ENCODE data around the gene MCOLN1. TPM values are rescaled to one million over a fixed set of nuclear protein-coding genes. Genes with fewer than 3 reads are reported as not detected.
A peak's percentile ranks its signal among the peaks of the same experiment; 100 is the strongest.

The MCOLN1 gene
- total and polyA plus RNA-seq, 2 of the 4 experiments (the other 2 are of a cell fraction), result 3.4 to 19.6 TPM

DNA sequence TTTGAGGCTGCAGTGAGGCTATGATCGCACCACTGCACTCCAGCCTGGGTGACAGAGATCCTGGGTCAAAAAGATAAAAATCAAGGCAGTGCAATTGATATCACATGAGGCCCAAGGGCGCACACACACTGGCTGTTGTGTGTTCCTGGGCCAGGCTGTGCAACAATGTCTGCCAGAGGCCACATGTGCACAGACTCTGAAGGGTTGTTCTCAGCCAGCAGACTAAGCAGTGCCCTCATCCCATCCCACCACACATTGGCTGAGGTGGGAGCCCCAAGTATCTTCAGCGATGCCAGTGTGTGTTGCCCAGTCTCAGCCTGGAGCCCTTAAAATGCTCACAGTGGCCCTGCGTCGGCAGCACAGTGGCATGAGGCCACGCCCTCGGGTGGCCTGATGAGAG, 46.2 kb upstream of the MCOLN1 start:
- H2AK5ac ChIP-seq (ENCODE audit: low read depth, low read length), result no peak overlapping the region
- H3K27me3 ChIP-seq (ENCODE audit: control insufficient read depth, insufficient read depth, low read length), result no peaks in the 10 kb centered on the region
- H2BK15ac ChIP-seq (ENCODE audit: low read depth, low read length), result no peak overlapping the region
- no peak overlapping the region for H3K18ac ChIP-seq (ENCODE audit: low read depth, low read length)
- no peaks in the 10 kb centered on the region for H4K20me1 ChIP-seq (ENCODE audit: insufficient read depth, low read length)
- H3K27ac ChIP-seq (ENCODE audit: insufficient read depth, low read length), result no peak overlapping the region
- in situ Hi-C loops (cut with MboI; ENCODE audit: low sequenced_read_pairs), result no loop called here
- no TSS peak for BruUV-seq (replicated peaks)
- no peaks in the 10 kb centered on the region for H3K9me3 ChIP-seq (ENCODE audit: control insufficient read depth, insufficient read depth, low read length)
- H3K36me3 ChIP-seq (ENCODE audit: control insufficient read depth, insufficient read depth, low read length), result peaks cover 10% of the 10 kb centered on the region; the same call in 1 of the 2 replicates
- H2AK9ac ChIP-seq (replicated peaks; ENCODE audit: low read depth, low read length, poor library complexity), result no peak overlapping the region
- dilution Hi-C loops (cut with HindIII; ENCODE audit: low sequenced_read_pairs, unreplicated experiment), result no loop called here
- peaks cover 2% of the 10 kb centered on the region; the same call in 1 of the 2 replicates for H3K4me1 ChIP-seq (ENCODE audit: control insufficient read depth, insufficient read depth, low read length)
- no peak for DNase-seq
- no peaks in the 10 kb centered on the region for H3K9me1 ChIP-seq (ENCODE audit: insufficient read depth, low read length)
- no peak overlapping the region for H4K91ac ChIP-seq (ENCODE audit: insufficient read depth, low read depth, low read length)
- no peak overlapping the region for H4K5ac ChIP-seq (ENCODE audit: low read depth, low read length)
- POLR2A ChIA-PET (ENCODE audit: unreplicated experiment), result no interaction called here
- H4K8ac ChIP-seq (ENCODE audit: low read depth in 2 of 2, low read length in 2 of 2), result no peak overlapping the region
- H3K4me2 ChIP-seq (ENCODE audit: low read depth, low read length), result no peak overlapping the region
- no peaks in the 10 kb centered on the region for H3K79me1 ChIP-seq (ENCODE audit: low read depth in 1 of 2, low read length in 2 of 2)
- no peak overlapping the region for H3K23ac ChIP-seq (ENCODE audit: low read depth, low read length)
- no peak overlapping the region for H3K4me3 ChIP-seq (ENCODE audit: insufficient read depth, low read depth, low read length)
- WGBS, 2 experiments (ENCODE audit: extremely low coverage in 2 of 2, insufficient read length in 1 of 2), result no CpG with 5 or more reads among the region's 7 CpGs
- H2BK20ac ChIP-seq (ENCODE audit: low read depth, low read length), result no peak overlapping the region
- no peak for ATAC-seq (ENCODE audit: low read depth)
- no peak overlapping the region for H3K4ac ChIP-seq (ENCODE audit: low read depth, low read length)
- H3K9ac ChIP-seq (ENCODE audit: low read depth, low read length), result no peak overlapping the region
- CTCF ChIA-PET, result no interaction called here
- TF ChIP-seq RCOR1 (IDR thresholded peaks at IDR 0.05; ENCODE audit: insufficient replicate concordance, low read length) (no peak), SMC3 (IDR thresholded peaks at IDR 0.05; ENCODE audit: low read depth, low read length) (no peak), MXI1 (IDR thresholded peaks at IDR 0.05; ENCODE audit: borderline replicate concordance, low read depth, low read length) (no peak), FOS (IDR thresholded peaks at IDR 0.05; ENCODE audit: low read depth, low read length) (no peak), NFE2L2 (IDR thresholded peaks at IDR 0.05; ENCODE audit: low read depth, low read length) (no peak), BHLHE40 (IDR thresholded peaks at IDR 0.05; ENCODE audit: low read depth, low read length) (no peak), POLR2A (IDR thresholded peaks at IDR 0.05; ENCODE audit: low read depth, low read length) (no peak), CEBPB (IDR thresholded peaks at IDR 0.05; ENCODE audit: low read depth, low read length) (no peak), RFX5 (IDR thresholded peaks at IDR 0.05; ENCODE audit: low read depth, low read length) (no peak), MAZ (IDR thresholded peaks at IDR 0.05; ENCODE audit: borderline replicate concordance, low read depth, low read length) (no peak), MAFK (IDR thresholded peaks at IDR 0.05; ENCODE audit: low read depth, low read length) (no peak), RAD21 (IDR thresholded peaks at IDR 0.05; ENCODE audit: low read length) (no peak)
- TF ChIP-seq, protein P1, sequence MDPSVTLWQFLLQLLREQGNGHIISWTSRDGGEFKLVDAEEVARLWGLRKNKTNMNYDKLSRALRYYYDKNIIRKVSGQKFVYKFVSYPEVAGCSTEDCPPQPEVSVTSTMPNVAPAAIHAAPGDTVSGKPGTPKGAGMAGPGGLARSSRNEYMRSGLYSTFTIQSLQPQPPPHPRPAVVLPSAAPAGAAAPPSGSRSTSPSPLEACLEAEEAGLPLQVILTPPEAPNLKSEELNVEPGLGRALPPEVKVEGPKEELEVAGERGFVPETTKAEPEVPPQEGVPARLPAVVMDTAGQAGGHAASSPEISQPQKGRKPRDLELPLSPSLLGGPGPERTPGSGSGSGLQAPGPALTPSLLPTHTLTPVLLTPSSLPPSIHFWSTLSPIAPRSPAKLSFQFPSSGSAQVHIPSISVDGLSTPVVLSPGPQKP (IDR thresholded peaks at IDR 0.05; ENCODE audit: borderline replicate concordance, low read depth, low read length), result no peak
- TF ChIP-seq, protein P2, sequence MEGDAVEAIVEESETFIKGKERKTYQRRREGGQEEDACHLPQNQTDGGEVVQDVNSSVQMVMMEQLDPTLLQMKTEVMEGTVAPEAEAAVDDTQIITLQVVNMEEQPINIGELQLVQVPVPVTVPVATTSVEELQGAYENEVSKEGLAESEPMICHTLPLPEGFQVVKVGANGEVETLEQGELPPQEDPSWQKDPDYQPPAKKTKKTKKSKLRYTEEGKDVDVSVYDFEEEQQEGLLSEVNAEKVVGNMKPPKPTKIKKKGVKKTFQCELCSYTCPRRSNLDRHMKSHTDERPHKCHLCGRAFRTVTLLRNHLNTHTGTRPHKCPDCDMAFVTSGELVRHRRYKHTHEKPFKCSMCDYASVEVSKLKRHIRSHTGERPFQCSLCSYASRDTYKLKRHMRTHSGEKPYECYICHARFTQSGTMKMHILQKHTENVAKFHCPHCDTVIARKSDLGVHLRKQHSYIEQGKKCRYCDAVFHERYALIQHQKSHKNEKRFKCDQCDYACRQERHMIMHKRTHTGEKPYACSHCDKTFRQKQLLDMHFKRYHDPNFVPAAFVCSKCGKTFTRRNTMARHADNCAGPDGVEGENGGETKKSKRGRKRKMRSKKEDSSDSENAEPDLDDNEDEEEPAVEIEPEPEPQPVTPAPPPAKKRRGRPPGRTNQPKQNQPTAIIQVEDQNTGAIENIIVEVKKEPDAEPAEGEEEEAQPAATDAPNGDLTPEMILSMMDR (conservative IDR thresholded peaks at IDR 0.05; ENCODE audit: low read depth, low read length), result no peak
- TF ChIP-seq, protein P3, sequence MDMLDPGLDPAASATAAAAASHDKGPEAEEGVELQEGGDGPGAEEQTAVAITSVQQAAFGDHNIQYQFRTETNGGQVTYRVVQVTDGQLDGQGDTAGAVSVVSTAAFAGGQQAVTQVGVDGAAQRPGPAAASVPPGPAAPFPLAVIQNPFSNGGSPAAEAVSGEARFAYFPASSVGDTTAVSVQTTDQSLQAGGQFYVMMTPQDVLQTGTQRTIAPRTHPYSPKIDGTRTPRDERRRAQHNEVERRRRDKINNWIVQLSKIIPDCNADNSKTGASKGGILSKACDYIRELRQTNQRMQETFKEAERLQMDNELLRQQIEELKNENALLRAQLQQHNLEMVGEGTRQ (IDR thresholded peaks at IDR 0.05; ENCODE audit: low read depth, low read length), result no peak
- peak overlapping the region; percentile 43 for H2AFZ ChIP-seq (replicated peaks; ENCODE audit: low read length, poor library complexity)
- intact Hi-C loops (cut with micrococcal nuclease), result no loop called here
- no peak overlapping the region for H3K56ac ChIP-seq (ENCODE audit: extremely low read depth, insufficient read depth, low read length)
- no peak overlapping the region for H2BK5ac ChIP-seq (ENCODE audit: low read depth, low read length, poor library complexity, severe bottlenecking)
- no peak overlapping the region for H3K14ac ChIP-seq (replicated peaks; ENCODE audit: low read depth, low read length)
- no peak overlapping the region for H2BK120ac ChIP-seq (ENCODE audit: low read depth, low read length)

Data from IMR-90 (cell line).